HEK293 (cell line): Measurements from ENCODE around the gene C9orf153.

ENCODE experiments used
- MEIS1 ChIP-seq: sonication (generic); formaldehyde crosslinking; IDR thresholded peaks from 2 replicates; pipeline ENCODE4 v1.8.1; 2022; ENCODE audit warnings: missing genetic modification reagents, mild to moderate bottlenecking, borderline replicate concordance
- MZF1 ChIP-seq: fragments of 450-650 bp; formaldehyde crosslinking; IDR thresholded peaks from 2 replicates; pipeline ENCODE4 v1.5.1; 2017; ENCODE audit warnings: missing biosample characterization, missing genetic modification characterization, borderline replicate concordance
- ZNF366 ChIP-seq: fragments of 450-650 bp; formaldehyde crosslinking; conservative IDR thresholded peaks from 2 replicates; pipeline ENCODE4 v1.5.1; 2016; ENCODE audit warnings: missing biosample characterization, missing genetic modification characterization
- ZNF423 ChIP-seq: fragments of 450-650 bp; formaldehyde crosslinking; IDR thresholded peaks from 2 replicates; pipeline ENCODE4 v1.5.1; 2016; ENCODE audit warnings: missing biosample characterization, missing genetic modification characterization
- ZNF521 ChIP-seq: fragments of 450-650 bp; formaldehyde crosslinking; IDR thresholded peaks from 2 replicates; pipeline ENCODE4 v1.5.1; 2017; ENCODE audit warnings: missing biosample characterization, mild to moderate bottlenecking, missing genetic modification characterization
- TF ChIP-seq, protein P1 (sequence below): fragments of 450-650 bp; formaldehyde crosslinking; IDR thresholded peaks from 2 replicates; pipeline ENCODE4 v1.5.1; 2016; ENCODE audit warnings: missing biosample characterization, missing genetic modification characterization
- TF ChIP-seq, protein P2 (sequence below): fragments of 450-650 bp; formaldehyde crosslinking; IDR thresholded peaks from 2 replicates; pipeline ENCODE4 v1.5.1; 2016; ENCODE audit warnings: missing biosample characterization, missing genetic modification characterization

DNA sequence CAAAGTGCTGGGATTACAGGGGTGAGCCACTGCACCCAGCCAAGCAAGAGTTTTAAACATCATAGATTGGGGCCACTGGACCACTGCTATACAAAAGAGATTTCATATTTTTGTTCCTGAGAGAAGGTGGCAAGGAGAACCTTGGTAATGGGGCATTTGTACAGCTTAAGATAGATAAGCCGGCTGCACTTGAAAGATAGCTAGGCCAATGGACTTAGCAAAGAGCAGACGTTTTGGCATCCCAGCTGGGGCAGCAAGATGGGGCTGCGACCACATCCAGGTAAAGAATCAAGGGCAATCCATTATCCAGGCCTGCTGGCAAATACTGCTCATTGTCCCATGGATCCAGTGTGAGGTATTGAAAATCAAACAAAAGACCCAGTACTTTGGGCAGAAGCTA lies 26.8 kb upstream of the C9orf153 start:
- TF ChIP-seq, protein P1, sequence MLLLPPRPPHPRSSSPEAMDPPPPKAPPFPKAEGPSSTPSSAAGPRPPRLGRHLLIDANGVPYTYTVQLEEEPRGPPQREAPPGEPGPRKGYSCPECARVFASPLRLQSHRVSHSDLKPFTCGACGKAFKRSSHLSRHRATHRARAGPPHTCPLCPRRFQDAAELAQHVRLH (tag by site-specific recombination): no peak
- TF ChIP-seq ZNF423 (tag by site-specific recombination): no peak
- TF ChIP-seq, protein P2, sequence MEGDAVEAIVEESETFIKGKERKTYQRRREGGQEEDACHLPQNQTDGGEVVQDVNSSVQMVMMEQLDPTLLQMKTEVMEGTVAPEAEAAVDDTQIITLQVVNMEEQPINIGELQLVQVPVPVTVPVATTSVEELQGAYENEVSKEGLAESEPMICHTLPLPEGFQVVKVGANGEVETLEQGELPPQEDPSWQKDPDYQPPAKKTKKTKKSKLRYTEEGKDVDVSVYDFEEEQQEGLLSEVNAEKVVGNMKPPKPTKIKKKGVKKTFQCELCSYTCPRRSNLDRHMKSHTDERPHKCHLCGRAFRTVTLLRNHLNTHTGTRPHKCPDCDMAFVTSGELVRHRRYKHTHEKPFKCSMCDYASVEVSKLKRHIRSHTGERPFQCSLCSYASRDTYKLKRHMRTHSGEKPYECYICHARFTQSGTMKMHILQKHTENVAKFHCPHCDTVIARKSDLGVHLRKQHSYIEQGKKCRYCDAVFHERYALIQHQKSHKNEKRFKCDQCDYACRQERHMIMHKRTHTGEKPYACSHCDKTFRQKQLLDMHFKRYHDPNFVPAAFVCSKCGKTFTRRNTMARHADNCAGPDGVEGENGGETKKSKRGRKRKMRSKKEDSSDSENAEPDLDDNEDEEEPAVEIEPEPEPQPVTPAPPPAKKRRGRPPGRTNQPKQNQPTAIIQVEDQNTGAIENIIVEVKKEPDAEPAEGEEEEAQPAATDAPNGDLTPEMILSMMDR: no peak
- no peak for TF ChIP-seq MEIS1 (CRISPR knock-in tag)
- no peak for TF ChIP-seq ZNF521
- TF ChIP-seq ZNF366 (tag by site-specific recombination): no peak
- no peak for TF ChIP-seq MZF1 (tag by site-specific recombination)
